RPMI7951 (cell line): Measurements from ENCODE around the gene CTNNA1. TPM values are rescaled to one million over a fixed set of nuclear protein-coding genes. Genes with fewer than 3 reads are reported as not detected.
"Not testable (repeated sequence)": the region's sequence is repeated elsewhere in the genome, so short reads cannot be mapped to it uniquely, and the experiment has no call there.

ENCODE experiments used
- DNase-seq: peaks from one replicate; pipeline ENCODE4 v3.0.0-alpha.2; 2012; ENCODE audit warnings: low read depth
- total RNA-seq: library from RNA; depleted of rRNA; stranded (reverse); fragments of >200 nt; shearing (Covaris generic); gene quantifications from 2 replicates; pipeline ENCODE4 v1.2.3, GENCODE V29; 2014

Gene CTNNA1
- total RNA-seq, 1 experiment from 2014 or later, result 243 TPM

DNA sequence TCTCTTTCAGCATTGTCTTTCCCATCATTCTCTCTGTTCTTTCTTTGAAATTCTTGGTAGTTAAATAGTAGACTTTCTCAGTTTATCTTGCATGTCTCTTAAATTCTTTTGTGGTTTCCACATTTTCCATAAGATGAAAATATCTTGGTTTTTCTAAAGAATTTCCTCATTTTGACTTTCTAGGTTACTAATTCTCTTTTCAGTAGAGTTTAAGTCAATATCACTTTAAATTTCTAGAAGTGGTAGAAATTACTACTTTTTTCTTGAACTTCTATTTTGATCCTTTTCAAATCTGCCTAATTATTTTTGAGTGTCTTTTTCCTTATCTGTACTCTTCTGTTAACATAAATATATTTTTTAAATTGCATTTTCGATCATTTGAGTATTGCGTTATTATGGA is 145.5 kb downstream of the CTNNA1 start:
- no peak for DNase-seq

GRCh38 chr5:138900281-138900965 is 147.2 kb downstream of the CTNNA1 start:
- DNase-seq, result peak; percentile 78

GRCh38 chr5:138901716-138902115 is 148.5 kb downstream of the CTNNA1 start:
- peak; percentile 11 for DNase-seq

DNA sequence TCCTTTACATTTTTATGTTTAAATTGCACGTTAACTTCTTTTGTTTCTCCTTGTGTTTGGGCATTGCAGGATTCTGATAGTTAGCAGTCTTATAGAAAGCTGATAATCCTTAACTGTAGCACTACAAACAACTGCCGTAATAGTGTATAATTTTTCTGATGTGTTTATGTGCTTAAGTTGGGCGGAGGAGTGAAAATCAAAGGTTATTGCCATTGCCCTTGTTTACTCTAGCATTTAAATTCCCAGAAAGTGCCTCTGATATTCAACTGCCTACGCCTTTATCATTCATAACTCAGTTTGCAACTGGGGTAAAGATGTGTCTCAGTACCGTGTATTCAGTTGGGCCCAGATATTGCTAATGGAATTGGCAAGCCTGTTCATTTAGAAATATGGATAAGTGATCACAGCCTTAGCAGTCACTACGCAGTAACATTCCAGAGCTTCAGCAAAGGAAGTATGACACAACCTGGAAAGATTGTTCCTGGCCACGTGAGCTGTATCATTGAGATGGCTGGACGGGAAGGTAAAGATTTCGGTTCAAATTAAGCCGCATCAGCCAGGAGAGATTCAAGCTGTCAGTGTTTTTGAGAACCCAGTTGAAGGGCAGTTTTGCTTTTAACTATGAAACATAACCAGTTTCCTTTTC is 150.0 kb downstream of the CTNNA1 start:
- DNase-seq, result no peak

DNA sequence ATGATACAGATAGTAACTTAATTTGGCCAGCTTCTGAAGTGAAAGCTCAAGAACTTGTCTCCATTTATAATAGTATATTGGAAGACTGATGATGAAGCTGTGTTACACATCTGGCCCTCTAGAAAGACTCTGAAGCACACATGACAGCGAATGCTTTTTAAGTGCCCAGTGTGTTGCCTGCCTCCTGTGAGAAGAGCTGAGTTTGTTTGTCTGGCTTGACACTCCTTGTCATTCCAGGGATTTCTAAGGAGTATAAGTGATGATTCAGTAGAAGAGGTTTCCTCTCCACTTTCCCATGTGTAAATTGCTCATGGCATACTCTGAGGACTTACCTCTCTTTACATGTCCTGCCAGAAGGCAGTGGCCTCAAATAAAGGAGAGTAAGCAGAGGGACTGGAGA is 152.3 kb downstream of the CTNNA1 start:
- peak; percentile 7 for DNase-seq

GRCh38 chr5:138909734-138910133 is 156.5 kb downstream of the CTNNA1 start:
- DNase-seq, result no peak

DNA sequence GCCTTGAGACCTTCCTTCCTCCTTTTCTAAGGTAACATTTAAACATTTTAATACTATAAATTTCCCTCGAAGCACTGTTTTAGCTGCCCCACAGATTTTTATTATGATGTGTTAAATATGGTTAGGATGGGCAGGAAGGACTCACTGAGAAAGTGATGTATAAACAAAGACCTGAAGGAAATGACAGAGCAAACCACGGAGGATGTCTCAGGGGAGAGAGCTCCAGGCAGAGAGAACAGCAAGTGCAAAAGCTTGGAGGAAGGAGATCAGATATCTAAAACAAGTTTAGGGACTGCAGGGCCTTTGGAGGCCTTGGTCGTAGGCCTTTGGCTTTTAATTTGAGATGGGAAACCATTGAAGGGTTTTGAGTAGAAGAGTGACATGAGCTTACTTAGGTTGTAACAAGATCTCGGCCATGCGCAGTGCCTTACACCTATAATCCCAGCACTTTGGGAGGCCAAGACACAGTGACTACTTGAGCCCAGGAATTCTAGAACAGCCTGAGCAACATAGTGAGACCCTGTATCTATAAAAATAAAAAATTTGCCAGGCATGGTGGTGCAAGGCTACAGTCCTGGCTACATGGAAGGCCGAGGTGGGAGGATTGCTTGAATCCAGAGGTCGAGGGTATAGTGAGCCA is 157.4 kb downstream of the CTNNA1 start:
- DNase-seq, result peak; percentile 15

DNA sequence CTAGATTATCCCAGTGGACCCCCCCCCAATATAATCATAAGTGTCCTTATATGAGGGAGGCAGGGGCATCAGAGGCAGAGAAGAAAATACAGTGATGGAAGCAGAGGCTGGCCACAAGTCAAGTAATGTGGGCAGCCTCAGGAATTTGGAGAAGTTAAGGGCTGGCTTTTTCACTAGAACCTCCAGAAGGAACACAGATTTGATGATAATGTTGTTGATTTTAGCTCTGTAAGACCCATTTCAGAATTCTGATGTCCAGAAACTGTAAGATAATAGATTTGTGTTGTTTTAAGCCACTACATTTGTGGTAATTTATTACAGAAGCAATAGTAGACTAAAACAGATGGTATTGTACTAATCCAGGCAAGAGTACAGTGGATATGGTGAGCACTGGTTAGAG is 158.2 kb downstream of the CTNNA1 start:
- no peak for DNase-seq

DNA sequence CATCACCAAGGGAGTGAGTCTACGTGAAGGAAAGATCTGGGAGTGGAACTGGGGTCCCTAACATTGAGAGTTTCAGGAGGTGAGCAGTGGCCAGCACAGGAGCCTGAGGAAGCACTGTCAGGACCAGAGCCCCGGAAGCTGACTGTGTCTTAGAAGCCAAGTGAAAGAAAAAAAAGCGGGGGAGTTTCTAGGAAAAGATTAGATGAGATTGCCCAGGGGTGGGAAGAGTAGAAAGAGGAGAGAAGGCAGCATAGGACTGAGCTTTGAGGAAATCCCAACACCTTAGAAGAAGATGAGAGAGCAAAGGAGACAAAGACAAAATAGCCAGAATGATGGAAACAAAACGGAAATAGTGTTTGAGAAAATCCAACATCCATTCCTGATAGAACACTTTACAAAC is 158.9 kb downstream of the CTNNA1 start:
- DNase-seq, result no peak

GRCh38 chr5:138913773-138914172 is 160.5 kb downstream of the CTNNA1 start:
- no peak for DNase-seq

GRCh38 chr5:138914338-138914737 is 161.1 kb downstream of the CTNNA1 start:
- no peak for DNase-seq

DNA sequence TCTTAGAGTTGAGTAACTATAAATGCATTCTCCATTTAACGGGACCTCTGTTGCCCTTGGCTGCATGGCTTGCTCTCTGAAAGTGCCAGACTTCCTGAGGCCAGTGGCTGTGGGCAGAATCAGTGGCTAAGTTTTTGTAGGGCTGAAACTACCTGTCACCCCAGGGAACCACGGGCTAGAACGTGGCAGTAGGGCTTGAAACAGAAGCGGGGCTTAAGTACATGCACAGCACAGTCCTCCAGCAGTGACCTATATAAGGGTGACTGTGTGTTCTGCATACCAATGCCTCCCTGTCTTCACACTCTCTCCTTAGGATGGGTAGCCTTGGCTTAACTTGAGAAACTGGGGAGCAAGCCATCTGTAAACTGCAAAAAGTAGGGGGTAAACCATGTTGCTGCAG is 165.5 kb downstream of the CTNNA1 start:
- no peak for DNase-seq

- no peak for DNase-seq
Measured at GRCh38 chr5:138920181-138920580, 167.0 kb downstream of the CTNNA1 start.

- not testable (repeated sequence) for DNase-seq
Measured at GRCh38 chr5:138921362-138921761, 168.1 kb downstream of the CTNNA1 start.

- DNase-seq, result no peak
Measured at GRCh38 chr5:138922494-138922893, 169.3 kb downstream of the CTNNA1 start.

DNA sequence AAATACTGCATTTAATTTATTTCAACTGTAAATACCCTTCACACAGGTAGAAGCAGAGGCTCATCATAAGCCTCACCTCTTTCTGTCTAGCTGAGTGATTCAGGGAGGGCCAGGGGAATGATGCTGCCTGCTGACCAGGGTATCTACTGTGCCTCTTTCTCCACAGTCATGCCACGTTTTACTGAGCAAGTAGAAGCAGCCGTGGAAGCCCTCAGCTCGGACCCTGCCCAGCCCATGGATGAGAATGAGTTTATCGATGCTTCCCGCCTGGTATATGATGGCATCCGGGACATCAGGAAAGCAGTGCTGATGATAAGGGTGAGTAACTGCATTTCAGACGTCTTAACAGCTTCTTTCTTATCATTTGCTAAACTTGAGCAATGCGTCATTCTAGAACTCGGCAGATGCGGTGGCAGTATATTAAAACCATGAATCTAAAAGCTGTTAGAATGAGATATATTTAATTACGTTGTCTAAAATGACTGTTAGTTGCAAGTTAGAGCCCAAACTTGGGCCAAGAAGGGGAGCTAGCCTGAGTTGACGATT is 171.9 kb downstream of the CTNNA1 start:
- DNase-seq, result no peak

DNA sequence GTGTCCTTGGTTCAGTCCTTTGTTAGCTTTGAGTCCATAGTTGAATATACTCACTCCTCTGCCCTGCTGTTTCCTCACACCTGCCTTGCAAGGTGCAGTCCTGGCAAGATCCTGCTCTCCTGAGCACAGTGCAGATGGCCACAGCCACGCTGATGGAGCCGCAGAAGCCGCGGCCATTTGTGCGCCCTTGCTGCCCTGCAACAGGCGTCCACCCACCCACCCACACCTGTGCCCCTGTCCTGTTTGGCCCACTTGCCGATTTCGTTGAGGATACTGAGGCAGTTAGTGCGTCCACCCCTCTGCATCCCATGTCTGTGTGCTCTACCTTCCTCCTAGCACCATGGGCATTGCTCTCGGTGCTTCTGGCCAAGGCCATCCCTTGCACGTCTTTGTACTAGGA is 173.0 kb downstream of the CTNNA1 start:
- no peak for DNase-seq

GRCh38 chr5:138926688-138927448 is 173.6 kb downstream of the CTNNA1 start:
- no peak for DNase-seq

GRCh38 chr5:138927544-138927943 is 174.3 kb downstream of the CTNNA1 start:
- DNase-seq, result no peak

GRCh38 chr5:138927979-138928378 is 174.8 kb downstream of the CTNNA1 start:
- DNase-seq, result no peak

- peak; percentile 10 for DNase-seq
Measured at GRCh38 chr5:138929571-138929955, 176.3 kb downstream of the CTNNA1 start.
